ENCODE measurements around the gene NT5C1A. TPM values are rescaled to one million over a fixed set of nuclear protein-coding genes. Genes with fewer than 3 reads are reported as not detected.
A peak's percentile ranks its signal among the peaks of the same experiment; 100 is the strongest.

The NT5C1A gene
- total and polyA plus RNA-seq, 11 donors: 2.0 to 46.6 (median 17.2) TPM

DNA sequence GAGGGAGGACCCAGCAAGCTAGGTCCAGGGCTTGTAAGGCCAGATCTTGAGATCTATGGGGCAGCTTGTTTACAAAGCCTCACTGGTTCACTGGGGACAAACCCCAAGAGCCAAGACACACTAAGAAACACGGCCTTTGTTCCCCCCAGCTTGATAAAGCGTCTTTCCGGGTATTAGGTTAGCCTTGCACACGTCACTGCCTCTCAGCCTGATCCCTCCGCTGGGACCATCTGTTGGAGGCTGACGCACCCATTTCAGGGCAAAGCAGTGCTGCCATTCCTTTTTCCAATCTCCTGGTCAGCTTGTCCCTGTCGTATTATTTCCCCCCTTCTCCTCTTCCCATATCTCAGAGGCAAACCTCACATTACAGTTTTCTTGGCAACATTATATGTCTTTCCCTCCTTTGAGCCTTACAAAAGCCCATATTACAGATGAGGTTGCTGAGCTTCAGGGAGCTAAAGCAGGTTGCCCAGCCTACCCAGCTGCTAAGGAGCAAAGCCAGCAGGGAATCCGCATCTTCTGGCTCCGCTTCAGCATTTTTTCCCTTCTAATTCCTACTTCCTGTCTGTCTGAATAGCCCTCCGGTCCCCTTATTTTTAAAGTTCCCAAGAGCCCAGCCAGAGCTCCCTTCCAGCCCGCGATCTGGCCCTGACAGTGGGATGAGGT, 36.6 kb downstream of the NT5C1A start:
- peak overlapping the region; percentile 72 to 97 (median 86) for H3K27ac ChIP-seq
- H3K36me3 ChIP-seq: peaks cover 0 to 22% (median 10%) of the 10 kb centered on the region in 9 donors
- peaks cover 0 to 21% (median 0%) of the 10 kb centered on the region in 9 donors for H3K27me3 ChIP-seq
- peak in 3 of 4 donors; percentile 16 to 60 (median 37) for ATAC-seq
- 55 to 67% (median 62%) methylated on average over 12 of the region's 12 CpGs for WGBS, 4 donors
- peak in 4 of 5 donors; percentile 67 to 79 (median 68) for DNase-seq
- TF ChIP-seq, protein P1, sequence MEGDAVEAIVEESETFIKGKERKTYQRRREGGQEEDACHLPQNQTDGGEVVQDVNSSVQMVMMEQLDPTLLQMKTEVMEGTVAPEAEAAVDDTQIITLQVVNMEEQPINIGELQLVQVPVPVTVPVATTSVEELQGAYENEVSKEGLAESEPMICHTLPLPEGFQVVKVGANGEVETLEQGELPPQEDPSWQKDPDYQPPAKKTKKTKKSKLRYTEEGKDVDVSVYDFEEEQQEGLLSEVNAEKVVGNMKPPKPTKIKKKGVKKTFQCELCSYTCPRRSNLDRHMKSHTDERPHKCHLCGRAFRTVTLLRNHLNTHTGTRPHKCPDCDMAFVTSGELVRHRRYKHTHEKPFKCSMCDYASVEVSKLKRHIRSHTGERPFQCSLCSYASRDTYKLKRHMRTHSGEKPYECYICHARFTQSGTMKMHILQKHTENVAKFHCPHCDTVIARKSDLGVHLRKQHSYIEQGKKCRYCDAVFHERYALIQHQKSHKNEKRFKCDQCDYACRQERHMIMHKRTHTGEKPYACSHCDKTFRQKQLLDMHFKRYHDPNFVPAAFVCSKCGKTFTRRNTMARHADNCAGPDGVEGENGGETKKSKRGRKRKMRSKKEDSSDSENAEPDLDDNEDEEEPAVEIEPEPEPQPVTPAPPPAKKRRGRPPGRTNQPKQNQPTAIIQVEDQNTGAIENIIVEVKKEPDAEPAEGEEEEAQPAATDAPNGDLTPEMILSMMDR (IDR thresholded peaks at IDR 0.05): no peak
- no peak for TF ChIP-seq POLR2A (IDR thresholded peaks at IDR 0.05)
- no peaks in the 10 kb centered on the region for H3K9me3 ChIP-seq
- peaks cover 0 to 46% (median 11%) of the 10 kb centered on the region in 12 donors for H3K4me1 ChIP-seq
- H3K4me3 ChIP-seq: peak overlapping the region; percentile 8 to 96 (median 74)
- intact Hi-C loops (cut with DNase I): no loop called here

DNA sequence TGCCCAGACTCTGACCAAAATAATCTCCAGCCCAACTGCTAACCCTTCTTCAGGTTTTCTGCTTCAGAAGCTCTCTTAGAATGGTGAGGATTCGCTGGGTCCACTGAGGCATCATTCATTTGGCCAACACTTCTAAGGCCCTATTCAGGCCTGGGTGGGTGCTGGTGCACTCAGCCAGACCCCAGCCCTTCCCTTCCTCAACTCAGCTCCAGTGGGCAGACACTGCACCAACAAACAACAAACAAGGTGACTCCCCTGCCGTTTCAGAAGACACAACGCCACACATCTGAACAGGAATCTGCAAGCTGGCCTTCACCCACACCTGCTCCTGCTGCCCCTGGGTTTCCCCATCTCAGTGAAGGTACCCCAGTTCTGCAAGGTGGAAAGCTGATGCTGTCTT, 38.5 kb downstream of the NT5C1A start:
- ATAC-seq: peak in 1 of 4 donors; percentile 2
- Histone ChIP-seq H3K27ac (peak overlapping the region; percentile 56 to 97 (median 83)), H3K4me1 (peaks cover 0 to 49% (median 5%) of the 10 kb centered on the region in 12 donors), H3K4me3 (peak overlapping the region; percentile 11 to 96 (median 74)), H3K27me3 (peaks cover 0 to 7% (median 0%) of the 10 kb centered on the region in 9 donors), H3K36me3 (peaks cover 0 to 42% (median 21%) of the 10 kb centered on the region in 9 donors), H3K9me3 (no peaks in the 10 kb centered on the region)
- 48 to 73% (median 66%) methylated on average over 3 of the region's 3 CpGs for WGBS, 4 donors
- intact Hi-C loops (cut with DNase I): no loop called here
- DNase-seq: no peak
- TF ChIP-seq, protein P1 (IDR thresholded peaks at IDR 0.05): no peak
- no peak for TF ChIP-seq POLR2A (IDR thresholded peaks at IDR 0.05)

DNA sequence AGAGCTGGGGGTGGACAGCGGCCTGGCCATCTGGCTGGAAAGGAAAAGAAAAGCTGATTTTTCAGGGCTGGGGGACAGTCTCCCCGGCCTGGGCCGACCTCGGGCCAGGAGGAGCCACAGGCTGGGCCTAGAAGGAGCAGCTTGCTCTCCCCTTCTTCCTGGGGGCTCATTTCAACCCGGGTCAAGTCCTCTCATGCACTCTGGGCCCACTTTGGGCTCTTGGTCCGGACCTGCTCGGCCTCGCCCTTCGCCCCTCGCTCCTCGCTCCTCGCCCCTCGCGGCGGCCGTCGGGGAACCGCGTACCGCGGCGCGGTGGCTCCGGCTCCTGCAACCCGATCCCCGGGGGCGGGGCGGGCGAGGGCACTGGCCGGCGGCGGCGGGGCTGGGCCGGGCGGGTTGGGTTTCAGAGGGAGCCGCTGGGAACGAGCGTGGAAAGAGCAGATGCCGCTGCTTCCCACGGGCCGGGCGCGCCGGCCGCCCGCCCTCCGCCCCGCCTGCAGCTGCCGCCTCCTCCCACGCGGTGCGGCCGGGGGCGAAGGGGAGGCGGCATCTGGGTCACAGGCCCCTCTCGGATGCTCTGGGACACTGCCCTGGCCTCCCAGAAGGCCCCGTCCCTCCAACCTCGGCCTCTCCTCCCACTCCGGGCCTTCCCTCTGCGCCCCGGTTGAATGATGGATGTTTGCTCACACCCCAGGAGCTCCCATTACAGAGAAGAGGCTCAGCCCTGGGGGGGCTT, 39.1 kb downstream of the NT5C1A start:
- DNase-seq: peak; percentile 81 to 89 (median 83)
- 10 to 23% (median 17%) methylated on average over 8 to 61 of the region's 61 CpGs for WGBS, 4 donors
- TF ChIP-seq, protein P1 (IDR thresholded peaks at IDR 0.05): no peak
- TF ChIP-seq POLR2A (IDR thresholded peaks at IDR 0.05): peak in 1 of 2 donors; percentile 22
- no peaks in the 10 kb centered on the region for H3K9me3 ChIP-seq
- ATAC-seq: peak; percentile 36 to 85 (median 68)
- intact Hi-C loops (cut with DNase I): no loop called here
- H3K4me1 ChIP-seq: peaks cover 0 to 49% (median 5%) of the 10 kb centered on the region in 12 donors
- H3K27me3 ChIP-seq: peaks cover 0 to 5% (median 0%) of the 10 kb centered on the region in 9 donors
- peaks cover 0 to 47% (median 21%) of the 10 kb centered on the region in 9 donors for H3K36me3 ChIP-seq
- peak overlapping the region; percentile 18 to 96 (median 74) for H3K4me3 ChIP-seq
- peak overlapping the region; percentile 56 to 97 (median 83) for H3K27ac ChIP-seq

DNA sequence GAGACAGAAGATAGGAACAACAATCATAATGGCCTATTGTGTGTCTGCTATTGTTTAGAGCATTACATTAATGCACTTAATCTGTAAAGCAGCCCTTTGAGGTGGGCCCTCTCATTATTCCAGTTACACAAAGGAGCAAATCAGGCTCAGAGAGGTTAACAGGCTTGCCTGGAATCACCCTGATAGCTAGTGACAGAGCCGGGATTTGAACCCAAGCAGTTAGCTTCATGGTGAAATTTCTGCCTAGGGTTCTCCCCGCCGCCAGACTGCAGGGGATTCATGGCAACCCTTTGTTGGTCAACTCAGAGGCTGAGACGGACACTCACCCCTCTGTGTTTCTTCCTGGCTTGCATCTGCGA, 39.6 kb downstream of the NT5C1A start:
- TF ChIP-seq, protein P1 (IDR thresholded peaks at IDR 0.05): no peak
- no peak for TF ChIP-seq POLR2A (IDR thresholded peaks at IDR 0.05)
- no peak for ATAC-seq
- H3K36me3 ChIP-seq: peaks cover 0 to 53% (median 21%) of the 10 kb centered on the region in 9 donors
- peak overlapping the region in 10 of 12 donors; percentile 20 to 96 (median 76) for H3K4me3 ChIP-seq
- intact Hi-C loops (cut with DNase I): no loop called here
- WGBS, 4 donors: 36 to 61% (median 52%) methylated on average over 3 to 5 of the region's 5 CpGs
- peaks cover 0 to 1% (median 0%) of the 10 kb centered on the region in 9 donors for H3K27me3 ChIP-seq
- DNase-seq: no peak
- peaks cover 0 to 54% (median 6%) of the 10 kb centered on the region in 12 donors for H3K4me1 ChIP-seq
- peak overlapping the region; percentile 44 to 97 (median 74) for H3K27ac ChIP-seq
- H3K9me3 ChIP-seq: no peaks in the 10 kb centered on the region

Measured in heart left ventricle (tissue), 16 donors.